HG03159 (cell line): Measurements from ENCODE around the gene ALDH7A1.
"Not testable (repeated sequence)": the region's sequence is repeated elsewhere in the genome, so short reads cannot be mapped to it uniquely, and the experiment has no call there.

Experiments used
- ATAC-seq: cut with Tn5 transposase; IDR thresholded peaks from one replicate; pipeline ENCODE4 v1.9.1; 2021; ENCODE audit warnings: mild to moderate bottlenecking, moderate library complexity; ENCODE audit not compliant: unreplicated experiment

The ALDH7A1 gene

GRCh38 chr5:126536874-126537273 is 58.1 kb downstream of the ALDH7A1 start:
- ATAC-seq, result no peak

DNA sequence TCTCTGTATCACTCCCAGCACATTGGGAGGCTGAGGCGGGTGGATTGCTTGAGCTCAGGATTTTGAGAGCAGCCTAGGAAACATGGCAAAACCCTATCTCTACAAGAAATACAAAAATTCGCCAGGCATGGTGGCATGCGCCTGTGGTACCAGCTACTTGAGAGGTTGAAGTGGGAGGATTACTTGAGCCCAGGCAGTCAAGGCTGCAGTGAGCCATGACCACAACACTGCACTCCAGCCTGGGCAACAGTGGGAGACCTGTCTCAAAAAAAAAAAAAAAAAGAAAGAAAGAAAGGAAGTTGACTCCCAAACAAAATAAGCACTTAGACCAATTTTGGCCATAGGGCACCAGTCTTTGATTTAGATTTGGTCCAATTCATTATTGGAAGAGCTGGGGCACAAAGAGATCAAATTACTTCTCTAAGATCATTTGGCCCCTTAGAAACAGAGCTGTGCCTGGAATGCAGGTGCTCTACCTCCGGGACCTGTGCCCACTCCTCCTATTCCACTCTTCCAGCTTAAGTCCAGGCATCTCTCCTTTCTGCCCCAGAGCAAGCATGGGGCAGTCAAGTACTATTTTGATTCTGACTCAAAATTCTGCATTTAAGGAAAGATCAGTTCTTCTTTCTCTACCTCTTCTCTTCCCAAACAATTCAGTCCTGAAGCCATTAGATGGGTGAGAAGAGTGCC is 59.0 kb downstream of the ALDH7A1 start:
- ATAC-seq, result no peak

- no peak for ATAC-seq
Observed at GRCh38 chr5:126534553-126534952, 60.5 kb downstream of the ALDH7A1 start.

DNA sequence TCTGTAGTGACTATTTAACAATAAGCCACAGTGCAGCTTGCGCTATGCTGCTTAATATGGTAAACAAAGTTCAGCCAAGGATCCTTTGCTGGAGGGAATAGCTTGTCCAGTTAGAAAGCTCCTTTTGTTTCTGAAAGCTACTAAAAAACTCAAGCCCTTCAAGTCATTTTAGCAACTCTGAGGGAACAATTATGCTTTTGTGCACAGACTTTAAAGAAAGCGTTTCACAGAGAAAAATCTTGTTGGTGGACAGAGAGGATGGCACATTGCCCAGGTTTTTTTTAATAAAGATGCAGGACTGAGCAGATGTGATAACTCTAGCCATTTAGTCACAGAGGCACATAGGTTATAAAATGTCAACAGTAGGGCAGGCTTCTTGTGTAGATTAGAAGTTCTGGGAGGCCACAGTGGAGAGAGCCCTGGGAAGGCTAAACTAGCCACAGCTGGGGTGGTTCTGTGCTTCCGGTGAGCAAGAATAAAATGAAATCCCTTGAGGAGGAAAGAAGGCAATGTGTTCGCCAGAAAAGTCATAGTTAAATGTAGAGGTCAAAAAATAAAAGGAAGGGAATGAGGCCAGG is 63.4 kb downstream of the ALDH7A1 start:
- ATAC-seq, result no peak

- ATAC-seq, result no peak
Observed at GRCh38 chr5:126527892-126528291, 67.1 kb downstream of the ALDH7A1 start.

- no peak for ATAC-seq
Observed at GRCh38 chr5:126527158-126527557, 67.9 kb downstream of the ALDH7A1 start.

GRCh38 chr5:126526493-126526892 is 68.5 kb downstream of the ALDH7A1 start:
- no peak for ATAC-seq

- ATAC-seq, result no peak
Observed at GRCh38 chr5:126525630-126526245, 69.3 kb downstream of the ALDH7A1 start.

DNA sequence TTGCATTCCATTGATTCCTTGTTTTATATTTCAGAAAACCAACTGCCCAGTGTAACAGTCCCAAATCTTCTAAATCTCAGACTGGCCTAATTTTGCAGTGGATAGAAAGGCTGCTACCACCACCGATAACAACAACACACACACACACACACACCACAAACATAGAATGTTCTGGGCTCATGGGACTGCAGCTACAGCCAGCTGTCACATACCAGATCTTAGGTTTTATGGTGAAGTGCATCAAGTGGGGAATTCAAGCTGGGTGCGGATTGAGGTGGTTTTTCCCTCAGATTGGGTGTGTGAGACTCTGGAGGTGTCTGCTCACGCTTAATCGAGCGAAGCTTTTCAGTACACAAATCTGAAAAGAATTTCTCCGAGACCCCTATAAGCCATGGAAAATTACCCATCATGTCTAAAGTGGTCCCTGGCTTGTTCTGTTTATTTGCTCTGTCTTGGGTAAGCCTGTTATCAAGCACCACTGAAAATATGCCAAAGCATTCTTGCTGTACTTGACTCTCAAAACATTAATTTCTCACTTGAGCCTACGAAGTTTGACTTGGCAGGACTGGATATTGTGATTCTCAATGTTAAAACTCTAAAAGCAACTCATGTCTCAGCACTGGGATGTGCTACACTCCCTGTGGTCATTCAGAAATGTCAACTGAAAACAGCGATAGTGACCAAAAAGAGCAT is 71.1 kb downstream of the ALDH7A1 start:
- ATAC-seq, result no peak

- no peak for ATAC-seq
Observed at GRCh38 chr5:126521130-126521529, 73.9 kb downstream of the ALDH7A1 start.

DNA sequence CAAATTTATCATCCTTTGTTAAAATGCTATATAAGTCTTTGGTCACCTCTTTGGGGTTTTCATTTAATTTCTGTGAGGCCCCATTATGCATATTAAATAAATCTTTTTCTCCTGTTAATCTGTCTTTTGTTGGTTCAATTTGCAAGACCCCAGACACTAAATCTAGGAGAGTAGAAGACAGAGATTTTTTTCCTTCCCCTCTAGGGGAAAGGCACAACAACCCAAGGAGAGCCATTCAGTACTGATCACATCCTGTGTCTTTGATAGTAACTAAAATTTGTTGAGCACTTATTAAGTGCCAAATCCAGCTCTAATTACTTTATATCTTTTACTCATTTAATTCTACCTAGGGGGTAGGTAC is 74.4 kb downstream of the ALDH7A1 start:
- ATAC-seq, result no peak

DNA sequence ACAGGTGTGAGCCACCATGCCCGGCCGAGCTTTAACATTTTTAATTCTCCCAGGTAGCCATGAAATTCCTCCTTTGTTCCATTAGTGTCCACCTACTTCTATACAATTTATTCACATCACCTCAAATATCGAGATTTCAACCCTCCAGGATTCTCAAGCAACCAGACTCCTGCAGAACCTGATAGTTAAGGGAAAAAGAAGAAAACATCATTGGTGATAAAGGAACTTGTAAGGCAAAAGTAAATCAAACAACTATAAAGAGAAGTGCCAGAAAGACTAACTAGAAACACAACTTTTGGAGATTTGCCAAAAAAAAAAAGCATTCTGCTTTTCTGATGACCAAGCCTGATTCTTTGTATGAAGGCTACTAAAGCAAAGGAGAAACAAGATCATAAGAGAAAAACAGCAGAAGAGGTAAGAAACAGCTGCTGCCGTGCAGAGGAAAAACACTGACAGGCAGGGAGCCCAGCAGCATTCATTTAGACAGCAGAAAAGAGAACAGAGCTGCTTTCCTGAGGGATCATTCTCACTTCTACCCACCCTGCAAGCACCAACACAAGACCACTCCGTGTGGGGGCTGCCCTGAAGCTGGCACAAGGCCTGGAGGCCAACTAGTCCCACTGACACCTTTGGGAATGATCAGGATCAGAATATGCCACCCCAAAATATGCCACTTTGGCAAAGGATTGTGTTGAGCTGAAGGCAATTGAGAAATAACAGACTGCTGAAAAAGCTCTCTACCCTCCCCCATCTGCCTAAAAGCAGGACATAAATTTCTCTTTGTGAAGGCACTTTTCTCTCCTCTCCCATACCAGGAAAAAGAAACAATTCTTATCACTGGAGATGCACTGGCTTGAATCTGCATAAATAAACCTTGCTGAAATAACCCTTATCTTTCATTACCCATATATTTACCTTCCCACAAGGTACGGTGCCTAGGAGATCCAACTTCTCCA is 75.1 kb downstream of the ALDH7A1 start:
- no peak for ATAC-seq

- not testable (repeated sequence) for ATAC-seq
Observed at GRCh38 chr5:126519223-126519622, 75.8 kb downstream of the ALDH7A1 start.

DNA sequence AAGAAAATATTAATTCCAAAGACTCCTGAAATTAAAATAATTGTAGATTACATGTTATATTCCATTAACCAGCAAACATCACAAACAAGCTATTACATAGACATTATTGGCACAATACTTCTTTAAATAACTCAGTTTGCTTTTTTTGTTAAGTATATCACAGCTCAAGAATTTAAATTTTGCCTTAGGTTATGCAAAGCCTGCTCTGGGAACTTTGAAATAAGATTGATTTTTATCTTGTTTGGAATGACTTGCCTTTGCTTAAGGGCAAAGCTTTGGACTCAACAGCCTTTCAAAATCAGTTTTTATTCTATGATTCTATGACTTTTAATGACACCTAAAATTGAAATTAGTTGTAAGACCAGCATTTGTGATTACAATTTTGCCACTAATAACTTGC is 78.2 kb downstream of the ALDH7A1 start:
- ATAC-seq, result no peak

- ATAC-seq, result no peak
Observed at GRCh38 chr5:126516133-126516532, 78.9 kb downstream of the ALDH7A1 start.

GRCh38 chr5:126515337-126515736 is 79.7 kb downstream of the ALDH7A1 start:
- ATAC-seq, result no peak

DNA sequence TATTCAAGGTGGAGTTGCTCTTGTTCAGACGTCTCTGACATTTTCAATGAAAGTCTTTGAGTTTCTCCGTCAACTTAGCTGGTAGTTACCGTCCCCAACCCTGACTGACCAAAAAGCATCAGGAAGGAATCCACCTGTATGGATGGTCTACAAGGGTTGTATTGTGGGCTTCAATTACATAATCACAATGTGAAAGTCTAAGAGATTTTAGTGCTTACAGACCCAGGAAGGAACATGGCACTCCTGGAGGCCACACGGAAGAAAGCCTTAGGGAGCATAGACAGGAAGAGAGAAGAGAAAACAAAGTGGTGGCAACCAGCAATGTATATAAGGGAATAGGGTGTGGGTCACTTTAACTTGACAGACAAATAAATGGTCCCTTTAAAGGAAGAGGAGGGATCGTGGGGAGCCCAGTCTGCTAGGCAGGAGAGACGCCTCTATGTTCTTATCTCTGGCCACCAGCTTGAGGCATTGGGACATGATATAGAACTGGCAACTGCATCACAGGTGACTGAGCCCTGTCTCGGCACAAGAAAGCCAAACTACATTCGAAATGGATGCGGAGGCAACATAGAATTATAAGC is 80.4 kb downstream of the ALDH7A1 start:
- ATAC-seq, result no peak

DNA sequence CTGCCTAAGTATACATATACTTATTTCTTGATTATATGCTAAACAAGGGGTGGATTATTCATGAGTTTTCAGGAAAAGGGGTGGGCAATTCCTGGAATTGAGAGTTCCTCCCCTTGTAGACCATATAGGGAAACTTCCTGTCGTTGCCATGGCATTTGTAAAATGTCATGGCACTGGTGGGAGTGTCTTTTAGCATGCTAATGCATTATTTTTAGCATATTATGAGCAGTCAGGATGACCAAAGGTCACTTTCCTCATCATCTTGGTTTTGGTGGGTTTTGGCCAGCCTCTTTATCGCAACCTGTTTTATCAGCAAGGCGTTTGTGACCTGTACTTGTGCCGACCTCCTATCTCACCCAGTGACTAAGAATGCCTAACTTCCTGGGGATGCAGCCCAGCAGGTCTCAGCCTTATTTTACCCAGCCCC is 80.9 kb downstream of the ALDH7A1 start:
- no peak for ATAC-seq

GRCh38 chr5:126513703-126514102 is 81.3 kb downstream of the ALDH7A1 start:
- no peak for ATAC-seq

GRCh38 chr5:126513302-126513701 is 81.7 kb downstream of the ALDH7A1 start:
- no peak for ATAC-seq
